HEK293 (cell line): ENCODE measurements around the gene TPST1.

Experiments
- HOXA7 ChIP-seq: sonication (generic); formaldehyde crosslinking; IDR thresholded peaks from 2 replicates; pipeline ENCODE4 v1.8.1; 2022; ENCODE audit warnings: missing genetic modification reagents, borderline replicate concordance
- SP2 ChIP-seq: fragments of 450-650 bp; formaldehyde crosslinking; IDR thresholded peaks from 2 replicates; pipeline ENCODE4 v1.5.1; 2016; ENCODE audit warnings: missing biosample characterization, missing genetic modification characterization
- ZFP3 ChIP-seq: fragments of 450-650 bp; formaldehyde crosslinking; IDR thresholded peaks from 2 replicates; pipeline ENCODE4 v1.5.1; 2016; ENCODE audit warnings: low read depth, missing biosample characterization, missing genetic modification characterization
- ZFP37 ChIP-seq: fragments of 450-650 bp; formaldehyde crosslinking; IDR thresholded peaks from 2 replicates; pipeline ENCODE4 v1.5.1; 2016; ENCODE audit warnings: missing biosample characterization, missing genetic modification characterization
- ZNF133 ChIP-seq: fragments of 450-650 bp; formaldehyde crosslinking; IDR thresholded peaks from 2 replicates; pipeline ENCODE4 v1.5.1; 2016; ENCODE audit warnings: missing biosample characterization, missing genetic modification characterization
- ZNF138 ChIP-seq: fragments of 450-650 bp; formaldehyde crosslinking; IDR thresholded peaks from 2 replicates; pipeline ENCODE4 v1.5.1; 2016; ENCODE audit warnings: missing biosample characterization, missing genetic modification characterization, borderline replicate concordance
- ZNF654 ChIP-seq: fragments of 450-650 bp; formaldehyde crosslinking; IDR thresholded peaks from 2 replicates; pipeline ENCODE4 v1.5.1; 2016; ENCODE audit warnings: low read depth, missing biosample characterization, missing genetic modification characterization
- ZNF670 ChIP-seq: fragments of 450-650 bp; formaldehyde crosslinking; IDR thresholded peaks from 2 replicates; pipeline ENCODE4 v1.5.1; 2016; ENCODE audit warnings: missing biosample characterization, missing genetic modification characterization, low read depth
- ZSCAN16 ChIP-seq: fragments of 450-650 bp; formaldehyde crosslinking; IDR thresholded peaks from 2 replicates; pipeline ENCODE4 v1.5.1; 2016; ENCODE audit warnings: missing biosample characterization, missing genetic modification characterization
- ZXDB ChIP-seq: fragments of 450-650 bp; formaldehyde crosslinking; IDR thresholded peaks from 2 replicates; pipeline ENCODE4 v1.5.1; 2016; ENCODE audit warnings: missing biosample characterization, missing genetic modification characterization
- TF ChIP-seq, protein P1 (sequence below): fragments of 450-650 bp; formaldehyde crosslinking; IDR thresholded peaks from 2 replicates; pipeline ENCODE4 v1.5.1; 2016; ENCODE audit warnings: missing biosample characterization, missing genetic modification characterization
- TF ChIP-seq, protein P2 (sequence below): fragments of 450-650 bp; IDR thresholded peaks from 2 replicates; pipeline ENCODE4 v1.5.1; 2018; ENCODE audit warnings: missing biosample characterization, missing genetic modification characterization
- TF ChIP-seq, protein P3 (sequence below): fragments of 450-650 bp; formaldehyde crosslinking; IDR thresholded peaks from 2 replicates; pipeline ENCODE4 v1.5.1; 2016; ENCODE audit warnings: missing biosample characterization, missing genetic modification characterization
- TF ChIP-seq, protein P4 (sequence below): fragments of 450-650 bp; formaldehyde crosslinking; IDR thresholded peaks from 2 replicates; pipeline ENCODE4 v1.5.1; 2016; ENCODE audit warnings: missing biosample characterization, missing genetic modification characterization

DNA sequence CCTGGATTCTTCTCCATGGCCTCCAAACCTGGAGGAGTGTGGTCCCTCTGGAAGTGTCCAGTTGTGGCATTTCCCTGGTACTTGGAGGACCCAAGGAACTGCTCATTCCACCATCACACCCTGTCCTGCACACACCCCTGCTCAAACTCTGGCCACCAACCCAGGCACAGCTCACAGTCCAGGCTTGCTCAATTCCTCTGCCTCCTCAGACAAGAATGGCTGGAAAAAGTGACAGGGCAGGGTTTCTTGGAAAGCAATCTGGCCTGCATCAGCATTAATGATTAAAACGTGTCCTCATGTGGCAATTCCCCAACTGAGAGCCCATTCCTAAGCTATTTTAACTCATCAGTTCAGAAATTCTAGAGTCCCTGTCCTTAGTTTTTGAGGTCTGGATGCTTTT is 17.2 kb upstream of the TPST1 start:
- TF ChIP-seq ZNF654 = no peak
- TF ChIP-seq, protein P1, sequence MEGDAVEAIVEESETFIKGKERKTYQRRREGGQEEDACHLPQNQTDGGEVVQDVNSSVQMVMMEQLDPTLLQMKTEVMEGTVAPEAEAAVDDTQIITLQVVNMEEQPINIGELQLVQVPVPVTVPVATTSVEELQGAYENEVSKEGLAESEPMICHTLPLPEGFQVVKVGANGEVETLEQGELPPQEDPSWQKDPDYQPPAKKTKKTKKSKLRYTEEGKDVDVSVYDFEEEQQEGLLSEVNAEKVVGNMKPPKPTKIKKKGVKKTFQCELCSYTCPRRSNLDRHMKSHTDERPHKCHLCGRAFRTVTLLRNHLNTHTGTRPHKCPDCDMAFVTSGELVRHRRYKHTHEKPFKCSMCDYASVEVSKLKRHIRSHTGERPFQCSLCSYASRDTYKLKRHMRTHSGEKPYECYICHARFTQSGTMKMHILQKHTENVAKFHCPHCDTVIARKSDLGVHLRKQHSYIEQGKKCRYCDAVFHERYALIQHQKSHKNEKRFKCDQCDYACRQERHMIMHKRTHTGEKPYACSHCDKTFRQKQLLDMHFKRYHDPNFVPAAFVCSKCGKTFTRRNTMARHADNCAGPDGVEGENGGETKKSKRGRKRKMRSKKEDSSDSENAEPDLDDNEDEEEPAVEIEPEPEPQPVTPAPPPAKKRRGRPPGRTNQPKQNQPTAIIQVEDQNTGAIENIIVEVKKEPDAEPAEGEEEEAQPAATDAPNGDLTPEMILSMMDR (tag by site-specific recombination) = no peak
- TF ChIP-seq ZXDB (tag by site-specific recombination) = no peak
- TF ChIP-seq ZNF670 (tag by site-specific recombination) = no peak
- no peak for TF ChIP-seq ZFP37 (tag by site-specific recombination)
- no peak for TF ChIP-seq ZNF133 (tag by site-specific recombination)
- TF ChIP-seq, protein P2, sequence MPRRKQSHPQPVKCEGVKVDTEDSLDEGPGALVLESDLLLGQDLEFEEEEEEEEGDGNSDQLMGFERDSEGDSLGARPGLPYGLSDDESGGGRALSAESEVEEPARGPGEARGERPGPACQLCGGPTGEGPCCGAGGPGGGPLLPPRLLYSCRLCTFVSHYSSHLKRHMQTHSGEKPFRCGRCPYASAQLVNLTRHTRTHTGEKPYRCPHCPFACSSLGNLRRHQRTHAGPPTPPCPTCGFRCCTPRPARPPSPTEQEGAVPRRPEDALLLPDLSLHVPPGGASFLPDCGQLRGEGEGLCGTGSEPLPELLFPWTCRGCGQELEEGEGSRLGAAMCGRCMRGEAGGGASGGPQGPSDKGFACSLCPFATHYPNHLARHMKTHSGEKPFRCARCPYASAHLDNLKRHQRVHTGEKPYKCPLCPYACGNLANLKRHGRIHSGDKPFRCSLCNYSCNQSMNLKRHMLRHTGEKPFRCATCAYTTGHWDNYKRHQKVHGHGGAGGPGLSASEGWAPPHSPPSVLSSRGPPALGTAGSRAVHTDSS (tag by site-specific recombination) = no peak
- no peak for TF ChIP-seq ZNF138 (tag by site-specific recombination)
- no peak for TF ChIP-seq ZFP3 (tag by site-specific recombination)
- TF ChIP-seq, protein P3, sequence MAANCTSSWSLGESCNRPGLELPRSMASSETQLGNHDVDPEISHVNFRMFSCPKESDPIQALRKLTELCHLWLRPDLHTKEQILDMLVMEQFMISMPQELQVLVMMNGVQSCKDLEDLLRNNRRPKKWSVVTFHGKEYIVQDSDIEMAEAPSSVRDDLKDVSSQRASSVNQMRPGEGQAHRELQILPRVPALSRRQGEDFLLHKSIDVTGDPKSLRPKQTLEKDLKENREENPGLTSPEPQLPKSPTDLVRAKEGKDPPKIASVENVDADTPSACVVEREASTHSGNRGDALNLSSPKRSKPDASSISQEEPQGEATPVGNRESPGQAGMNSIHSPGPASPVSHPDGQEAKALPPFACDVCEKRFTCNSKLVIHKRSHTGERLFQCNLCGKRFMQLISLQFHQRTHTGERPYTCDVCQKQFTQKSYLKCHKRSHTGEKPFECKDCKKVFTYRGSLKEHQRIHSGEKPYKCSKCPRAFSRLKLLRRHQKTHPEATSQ (tag by site-specific recombination) = no peak
- TF ChIP-seq HOXA7 = no peak
- TF ChIP-seq, protein P4, sequence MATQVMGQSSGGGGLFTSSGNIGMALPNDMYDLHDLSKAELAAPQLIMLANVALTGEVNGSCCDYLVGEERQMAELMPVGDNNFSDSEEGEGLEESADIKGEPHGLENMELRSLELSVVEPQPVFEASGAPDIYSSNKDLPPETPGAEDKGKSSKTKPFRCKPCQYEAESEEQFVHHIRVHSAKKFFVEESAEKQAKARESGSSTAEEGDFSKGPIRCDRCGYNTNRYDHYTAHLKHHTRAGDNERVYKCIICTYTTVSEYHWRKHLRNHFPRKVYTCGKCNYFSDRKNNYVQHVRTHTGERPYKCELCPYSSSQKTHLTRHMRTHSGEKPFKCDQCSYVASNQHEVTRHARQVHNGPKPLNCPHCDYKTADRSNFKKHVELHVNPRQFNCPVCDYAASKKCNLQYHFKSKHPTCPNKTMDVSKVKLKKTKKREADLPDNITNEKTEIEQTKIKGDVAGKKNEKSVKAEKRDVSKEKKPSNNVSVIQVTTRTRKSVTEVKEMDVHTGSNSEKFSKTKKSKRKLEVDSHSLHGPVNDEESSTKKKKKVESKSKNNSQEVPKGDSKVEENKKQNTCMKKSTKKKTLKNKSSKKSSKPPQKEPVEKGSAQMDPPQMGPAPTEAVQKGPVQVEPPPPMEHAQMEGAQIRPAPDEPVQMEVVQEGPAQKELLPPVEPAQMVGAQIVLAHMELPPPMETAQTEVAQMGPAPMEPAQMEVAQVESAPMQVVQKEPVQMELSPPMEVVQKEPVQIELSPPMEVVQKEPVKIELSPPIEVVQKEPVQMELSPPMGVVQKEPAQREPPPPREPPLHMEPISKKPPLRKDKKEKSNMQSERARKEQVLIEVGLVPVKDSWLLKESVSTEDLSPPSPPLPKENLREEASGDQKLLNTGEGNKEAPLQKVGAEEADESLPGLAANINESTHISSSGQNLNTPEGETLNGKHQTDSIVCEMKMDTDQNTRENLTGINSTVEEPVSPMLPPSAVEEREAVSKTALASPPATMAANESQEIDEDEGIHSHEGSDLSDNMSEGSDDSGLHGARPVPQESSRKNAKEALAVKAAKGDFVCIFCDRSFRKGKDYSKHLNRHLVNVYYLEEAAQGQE = no peak
- no peak for TF ChIP-seq SP2 (tag by site-specific recombination)
- no peak for TF ChIP-seq ZSCAN16 (tag by site-specific recombination)
